Bone marrow (tissue), 2 donors: Measurements from ENCODE around the gene B9D1.

Source experiments
- DNase-seq, 2 donors: peaks; one replicate each; lab custom pipeline; 2025; lab: John Stamatoyannopoulos, UW

Gene B9D1

DNA sequence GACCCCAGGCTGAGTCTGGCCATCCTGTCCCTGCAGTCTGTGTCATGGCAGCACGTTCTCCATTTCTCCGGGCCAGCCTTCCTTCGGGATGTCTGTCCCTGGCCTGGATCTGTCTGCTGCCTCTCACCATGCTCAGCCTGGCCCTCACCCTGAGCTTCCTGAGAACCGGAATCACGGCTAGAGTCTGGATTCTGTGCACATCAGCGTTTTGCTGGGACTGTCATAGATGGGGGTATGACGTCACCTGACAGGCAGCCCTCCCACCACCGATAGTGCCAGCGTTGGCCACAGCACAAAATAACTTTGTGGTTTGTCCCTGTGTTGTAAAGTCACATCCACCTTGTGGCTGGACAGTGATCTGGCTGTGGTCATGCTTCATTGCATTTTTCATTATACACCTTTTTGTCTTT is 59.2 kb downstream of the B9D1 start:
- DNase-seq = no peak

DNA sequence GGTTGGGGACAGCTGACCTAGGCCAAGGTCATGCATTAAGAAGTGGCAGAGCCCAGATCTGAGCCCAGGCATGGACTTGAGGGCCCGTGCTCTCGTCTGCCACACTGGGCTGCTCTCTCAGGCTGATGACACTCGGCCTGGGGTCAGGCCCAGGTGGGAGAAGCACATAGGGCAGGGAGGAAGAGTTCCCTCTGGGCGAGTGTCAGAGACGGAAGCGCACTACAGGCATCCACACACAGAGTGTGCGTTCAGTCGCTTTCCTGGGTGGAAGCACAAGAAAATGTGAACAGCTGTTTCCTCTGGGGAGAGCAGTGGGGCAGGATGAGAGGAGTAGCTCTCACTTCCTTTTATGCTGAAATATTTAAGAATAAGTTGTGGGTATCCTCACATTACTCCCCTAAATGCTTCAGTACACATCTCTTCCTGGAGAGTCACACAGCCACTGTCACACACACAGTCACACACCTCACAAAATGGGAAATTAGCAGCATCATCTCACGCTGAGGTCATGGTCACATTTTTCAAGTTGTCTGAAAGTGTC is 59.7 kb downstream of the B9D1 start:
- DNase-seq = peak in 1 of 2 donors; percentile 65

DNA sequence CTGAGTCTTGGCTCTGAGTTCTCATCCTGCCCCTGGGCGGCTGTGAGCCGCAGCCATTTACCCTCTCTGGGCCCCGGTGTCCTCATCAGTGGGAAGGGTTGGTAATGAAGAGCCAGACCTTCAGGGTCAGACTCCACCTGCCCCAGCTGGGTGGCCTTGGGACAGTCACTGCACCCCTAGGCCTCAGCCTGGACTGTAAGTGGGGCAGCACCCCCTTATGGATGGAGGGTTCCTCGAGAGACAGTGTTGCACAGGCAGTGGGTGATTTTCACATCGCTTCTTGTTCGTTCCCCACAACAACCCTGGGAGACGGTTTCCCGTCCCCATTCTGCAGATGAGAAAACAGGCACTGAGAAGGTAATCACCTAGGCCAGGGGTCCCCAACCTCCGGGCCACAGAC is 60.5 kb downstream of the B9D1 start:
- DNase-seq = no peak

DNA sequence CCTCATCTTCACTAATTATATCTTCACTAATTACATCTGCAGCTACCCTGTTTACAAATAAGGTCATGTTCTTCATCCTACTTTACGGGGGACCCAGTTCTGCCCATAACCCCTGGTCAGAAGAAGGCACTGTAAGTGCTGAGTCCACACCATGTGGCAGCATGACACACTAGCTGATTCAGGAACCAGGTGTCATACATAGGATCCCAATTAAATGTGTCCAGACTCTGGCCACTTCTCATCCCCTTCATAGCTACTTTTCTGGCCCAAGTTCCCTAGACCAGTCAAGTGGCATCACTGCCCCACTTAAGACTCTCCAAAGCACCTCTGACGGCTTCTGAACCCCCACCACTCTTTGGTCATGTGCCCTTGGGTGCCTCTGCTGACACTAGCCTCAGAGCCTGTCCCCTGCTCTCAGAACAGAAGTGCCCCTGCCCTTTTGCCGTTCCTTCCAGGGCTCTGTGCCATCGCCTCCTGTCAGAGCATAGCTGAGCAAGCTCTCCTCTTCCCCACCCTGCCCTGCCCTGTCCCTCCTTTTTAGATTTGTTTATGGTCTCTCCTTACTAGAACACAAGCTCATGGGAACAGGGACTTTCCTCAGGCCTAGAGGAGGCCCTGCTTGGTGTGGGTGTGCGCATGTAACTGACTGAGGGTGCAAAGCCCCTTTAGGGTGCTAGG is 61.1 kb downstream of the B9D1 start:
- DNase-seq = no peak

DNA sequence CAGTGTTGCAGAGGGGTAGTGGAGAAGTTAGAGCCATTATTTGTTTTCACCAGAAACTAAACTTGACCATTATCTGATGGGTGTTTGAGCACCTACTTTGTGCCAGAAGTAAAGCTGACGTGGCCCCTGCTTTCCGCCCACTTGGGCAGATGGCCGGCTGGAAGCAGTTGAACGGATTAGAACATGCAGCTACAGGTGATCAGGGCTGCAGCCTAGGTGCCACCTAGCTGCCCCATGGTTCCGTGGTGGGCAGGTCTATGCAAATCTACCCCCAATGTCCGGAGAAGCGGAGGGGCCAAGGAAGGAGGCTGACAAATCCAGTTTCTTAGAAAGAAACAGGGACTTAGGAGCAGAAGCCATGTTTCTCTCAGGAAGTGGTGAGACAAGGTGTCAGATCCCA is 62.7 kb downstream of the B9D1 start:
- no peak for DNase-seq

DNA sequence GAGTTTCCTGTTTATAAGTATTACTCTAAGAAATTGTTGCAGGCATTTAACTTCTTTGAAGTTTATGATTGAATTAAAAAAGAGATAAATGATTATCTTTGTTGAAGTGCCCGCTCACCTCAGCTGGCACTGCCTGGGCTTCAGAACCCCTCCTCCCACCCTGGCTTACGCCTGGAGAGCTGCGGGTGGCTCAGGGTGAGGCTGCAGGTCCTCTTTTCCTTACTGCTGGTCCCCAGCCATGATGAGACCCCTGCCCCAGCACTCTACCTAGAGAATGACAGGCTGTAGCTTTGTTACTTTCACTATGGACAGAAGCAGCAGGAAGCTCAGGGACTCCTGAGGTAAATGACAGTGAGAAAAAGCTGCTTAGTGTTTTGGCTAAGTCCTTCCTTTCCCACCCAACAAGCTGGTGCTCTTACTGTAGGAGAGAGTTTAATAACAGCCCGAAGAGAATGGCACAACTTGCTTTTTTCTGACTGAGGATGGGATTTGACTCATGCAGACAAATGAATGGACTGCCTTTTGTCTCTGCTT is 63.2 kb downstream of the B9D1 start:
- no peak for DNase-seq

DNA sequence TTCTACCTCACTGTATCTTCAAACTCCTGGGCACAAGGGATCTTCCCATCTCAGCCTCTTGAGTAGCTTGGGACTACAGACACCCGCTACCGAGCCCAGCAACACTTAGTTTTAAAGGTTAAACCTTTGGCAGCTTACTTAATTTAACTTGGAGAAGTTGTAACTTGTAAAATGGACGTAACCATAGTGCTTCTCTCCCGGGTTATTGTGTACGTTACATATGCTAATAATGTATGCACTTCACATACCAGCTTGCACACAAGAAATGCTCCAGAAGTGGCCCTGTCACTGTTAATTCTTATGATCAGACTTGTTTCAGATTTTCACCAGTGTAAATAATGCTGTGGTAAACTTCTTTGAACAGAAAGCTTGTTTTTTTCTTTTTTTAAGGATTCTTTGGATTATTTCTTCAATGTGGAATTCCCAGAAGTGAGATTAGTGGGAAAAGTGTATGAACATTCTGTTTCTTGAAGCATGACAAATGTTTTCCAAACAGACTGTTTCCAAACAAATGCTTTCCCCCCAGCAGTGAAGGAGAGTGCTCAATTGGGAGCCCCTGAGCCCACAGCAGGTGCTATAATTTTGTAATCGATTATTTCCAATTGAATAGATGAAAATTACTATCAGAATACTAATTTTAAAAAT is 63.8 kb downstream of the B9D1 start:
- no peak for DNase-seq

DNA sequence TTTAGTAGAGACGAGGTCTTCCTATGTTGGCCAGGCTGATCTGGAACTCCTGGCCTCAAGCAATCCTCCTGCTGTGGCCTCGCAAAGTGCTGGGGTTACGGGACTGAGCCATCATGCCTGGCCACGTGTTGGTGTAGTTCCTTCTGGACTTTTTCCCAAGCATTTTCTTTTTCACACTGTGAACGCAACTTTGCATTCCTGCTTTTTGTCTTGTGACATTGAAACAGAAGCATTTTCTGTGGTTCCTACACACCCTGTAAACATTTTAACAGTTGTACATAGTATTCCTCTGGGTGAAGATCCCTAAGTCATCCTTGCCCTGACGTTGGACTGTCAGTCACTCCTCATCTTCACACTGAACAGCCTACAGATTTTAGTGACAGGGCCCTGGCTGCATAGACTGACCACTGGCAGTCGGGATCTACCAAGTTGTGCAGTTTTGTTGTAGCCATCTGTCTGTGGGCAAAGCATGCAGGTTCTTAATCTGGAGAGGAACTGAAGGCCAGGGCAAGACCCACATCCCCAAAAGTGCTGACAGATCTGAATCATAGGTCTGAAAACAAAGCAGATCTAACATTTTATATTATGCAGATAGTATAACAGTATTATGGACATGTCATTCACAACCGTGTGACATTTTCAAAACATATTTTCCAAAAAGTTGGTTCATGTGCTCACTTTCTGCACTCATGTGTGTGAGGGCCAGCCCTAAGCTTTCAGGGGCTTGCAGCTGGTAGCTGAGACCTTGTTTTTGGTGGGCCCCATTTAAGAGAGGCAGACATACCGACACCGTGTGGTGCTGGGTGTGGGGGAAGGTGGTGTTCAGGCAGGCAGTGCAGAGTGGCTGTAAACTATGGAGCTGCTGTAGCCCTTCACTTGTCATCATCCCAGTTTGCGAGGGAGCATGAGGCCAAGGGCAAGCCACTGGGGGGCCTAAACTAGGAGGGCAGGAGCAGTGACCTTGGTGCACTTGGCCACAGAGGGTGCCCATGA is 65.4 kb downstream of the B9D1 start:
- DNase-seq = no peak

DNA sequence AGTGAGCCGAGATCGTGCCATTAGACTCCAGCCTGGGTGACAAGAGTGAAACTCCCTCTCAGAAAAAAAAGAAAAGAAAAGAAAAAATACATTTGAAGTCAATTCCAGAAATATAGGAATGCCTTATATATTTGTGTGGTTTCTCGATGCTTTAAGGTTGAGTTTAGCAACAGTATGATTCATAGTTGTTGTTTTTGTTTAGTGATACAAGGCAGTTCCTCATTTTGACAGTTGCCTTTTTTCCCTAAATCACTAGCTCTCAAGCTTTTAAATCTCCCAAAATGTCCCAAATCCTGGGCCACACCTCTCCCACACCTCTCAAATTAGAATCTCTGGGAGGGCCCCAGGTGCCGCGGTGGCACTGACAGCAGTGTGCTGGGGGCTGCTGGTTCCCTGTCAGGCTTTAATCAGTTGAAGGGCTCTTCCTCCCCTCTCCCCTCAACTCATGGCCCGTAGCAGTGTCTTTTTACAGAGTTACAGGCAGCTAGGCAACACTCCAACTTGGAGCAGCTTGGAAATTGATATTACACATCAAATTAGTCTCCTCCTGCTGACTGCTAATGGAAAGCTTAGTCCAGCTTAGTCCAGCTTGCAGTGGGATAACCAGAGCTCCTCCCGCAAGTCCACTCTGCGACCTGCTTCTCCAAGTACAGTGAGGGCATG is 66.9 kb downstream of the B9D1 start:
- no peak for DNase-seq

DNA sequence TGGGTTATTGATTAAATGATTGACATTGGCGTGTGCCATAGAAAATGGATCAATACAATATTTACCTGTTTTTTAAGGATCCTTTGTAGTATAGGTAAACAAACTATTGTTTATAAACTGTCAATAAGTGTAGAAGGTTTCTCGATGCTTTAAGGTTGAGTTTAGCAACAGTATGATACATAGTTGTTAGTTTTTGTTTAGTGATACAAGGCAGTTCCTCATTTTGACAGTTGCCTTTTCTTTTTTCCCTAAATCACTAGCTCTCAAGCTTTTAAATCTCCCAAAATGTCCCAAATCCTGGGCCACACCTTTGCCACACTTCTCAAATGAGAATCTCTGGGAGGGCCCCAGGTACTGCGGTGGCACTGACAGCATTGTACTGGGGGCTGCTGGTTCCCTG is 68.1 kb downstream of the B9D1 start:
- no peak for DNase-seq
